Posterior vena cava (tissue), 2 donors: ENCODE measurements around the gene SPAG16. TPM values are rescaled to one million over a fixed set of nuclear protein-coding genes. Genes with fewer than 3 reads are reported as not detected.
A peak's percentile ranks its signal among the peaks of the same experiment; 100 is the strongest.

Source experiments
- DNase-seq: peaks from one replicate; pipeline ENCODE4 v3.0.0-alpha.2; 2020; ENCODE audit warnings: low spot score
- intact Hi-C, 2 donors: fragments of 100-400 bp; cut with DNase I; formaldehyde crosslinking; loops; one replicate each; pipeline versions ENCODE4 v1.14.1 to v1.14.2; 2022 to 2023
- total RNA-seq, 2 donors: library from RNA; stranded (reverse); fragmentation: NEBNext Ultra II Directional; extraction: Animal tissue kit (Norgen Biotek cat#: 25700); gene quantifications; one replicate each; pipeline ENCODE4 v1.2.1, GENCODE V29; 2021
- donor health status: DM: yes; HTN: yes; CAD: no.
- donor health status: DM: yes; HTN: yes; CAD: no.

SPAG16 gene
- total RNA-seq, 2 donors from 2014 or later: 23.0 to 28.8 TPM

DNA sequence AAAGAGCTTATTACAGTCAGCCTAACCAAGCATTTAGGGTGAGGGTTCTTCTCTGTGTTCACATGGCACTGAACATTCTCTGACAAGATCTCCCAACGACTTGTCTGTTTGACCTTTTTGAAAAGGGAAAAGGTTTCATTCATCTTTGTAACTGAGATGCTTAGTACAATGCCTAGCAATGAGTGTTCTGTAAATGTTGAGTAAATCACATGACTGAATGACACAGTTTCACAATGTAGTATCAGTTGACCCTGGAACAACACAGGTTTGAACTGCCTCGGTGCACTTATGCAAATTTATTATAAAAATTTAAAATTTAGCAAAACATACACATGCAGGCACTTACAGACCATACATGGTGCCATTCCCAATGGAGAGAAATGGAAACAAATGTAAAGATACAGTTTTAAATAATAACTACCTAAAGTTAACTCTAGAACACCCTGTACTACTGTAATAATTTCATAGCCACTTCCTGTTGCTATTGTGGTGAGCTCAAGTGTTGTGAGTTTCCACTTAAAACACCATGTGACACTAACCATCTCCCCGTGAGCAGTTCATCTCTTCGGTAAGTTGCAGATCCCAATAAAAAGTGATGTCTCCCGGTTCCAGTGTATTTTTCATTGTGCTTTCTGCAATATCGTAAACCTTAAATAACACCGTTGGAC is 1092.5 kb downstream of the SPAG16 start:
- intact Hi-C loops: no loop called here

DNA sequence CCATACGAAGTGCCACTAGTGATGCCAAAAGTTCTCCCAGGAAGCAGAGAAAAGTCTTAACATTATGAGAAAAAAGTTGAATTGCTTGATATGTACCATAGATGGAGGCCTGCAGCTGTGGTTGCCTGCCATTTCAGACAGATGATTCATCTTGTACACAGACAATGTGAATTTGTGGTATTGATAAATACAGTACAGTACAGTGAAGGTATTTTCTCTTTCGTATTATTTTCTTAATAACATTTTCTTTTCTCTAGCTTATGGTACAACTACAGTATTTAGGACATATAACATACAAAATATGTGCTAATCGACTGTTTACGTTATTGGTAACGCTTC is 1093.0 kb downstream of the SPAG16 start:
- intact Hi-C loops: no loop called here
- DNase-seq: no peak

More for the DNA sequence above, 1092.5 kb downstream of the SPAG16 start:
- DNase-seq: no peak

DNA sequence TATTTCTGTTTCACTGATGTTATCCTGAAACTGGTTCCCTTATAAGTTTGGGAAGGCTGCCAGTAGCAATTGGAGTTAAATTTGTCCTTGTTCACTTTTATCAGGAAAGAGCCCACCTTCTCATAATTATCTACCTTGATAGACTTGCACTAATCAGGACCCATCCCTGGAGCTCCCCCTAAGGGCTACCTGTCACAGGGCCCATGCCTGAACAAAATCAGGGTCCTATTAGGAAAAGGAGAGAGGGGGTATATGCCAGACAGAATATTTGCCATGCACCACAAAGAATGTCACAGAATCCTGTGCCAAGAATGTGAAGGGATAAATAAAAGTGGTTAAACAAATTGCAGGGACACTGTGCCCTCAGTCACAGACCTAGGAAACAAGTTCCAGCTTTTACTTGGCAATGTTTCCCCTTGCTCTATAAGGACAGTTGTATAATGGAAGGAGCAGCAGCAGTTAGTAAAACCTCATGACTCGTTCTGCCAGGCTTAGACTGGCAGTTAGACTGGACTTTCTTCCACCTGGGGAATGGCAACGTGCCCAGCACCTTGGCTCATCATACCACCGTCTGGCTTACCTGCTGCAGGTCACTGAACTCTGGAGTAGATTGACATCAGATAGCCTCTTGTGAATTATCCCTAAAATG is 1094.3 kb downstream of the SPAG16 start:
- intact Hi-C loops: no loop called here
- no peak for DNase-seq

DNA sequence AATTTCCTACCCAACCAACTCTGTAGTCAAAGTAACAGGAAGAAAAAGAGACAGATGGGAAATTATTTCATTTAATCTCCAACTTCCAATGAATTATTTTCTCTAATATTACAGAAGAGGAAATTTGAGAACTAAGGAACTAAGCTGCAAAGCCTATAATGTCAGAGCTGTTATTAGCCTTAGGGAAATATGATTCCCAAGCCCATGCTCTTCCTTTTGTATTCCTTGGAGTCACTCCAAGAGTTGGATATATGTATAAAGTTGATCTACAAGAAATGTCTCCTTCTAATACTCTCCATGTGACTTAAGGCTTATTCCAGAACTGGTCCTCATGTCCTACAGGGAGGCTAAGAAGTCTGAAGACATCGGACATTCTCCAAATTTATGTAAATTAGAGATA is 1095.0 kb downstream of the SPAG16 start:
- no peak for DNase-seq
- intact Hi-C loops: no loop called here

DNA sequence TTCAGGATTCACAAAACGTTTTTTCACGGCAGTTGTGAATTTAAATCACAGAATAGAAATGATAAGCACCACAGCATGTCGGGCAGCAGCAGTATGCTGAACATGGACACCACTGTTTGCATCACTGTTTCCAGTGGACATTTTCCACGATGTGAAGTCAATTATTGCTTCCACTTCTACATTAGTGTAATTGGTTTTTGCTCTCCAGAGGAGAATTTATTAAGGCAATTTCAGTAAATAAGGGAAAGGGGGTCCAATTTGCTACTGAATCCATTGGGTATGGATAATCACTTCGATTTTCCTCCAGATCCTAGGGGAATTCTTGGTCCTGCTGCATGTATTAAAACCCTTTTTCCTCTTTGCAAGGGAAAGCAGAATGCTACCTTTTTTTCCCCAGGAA is 1096.4 kb downstream of the SPAG16 start:
- intact Hi-C loops: no loop called here
- DNase-seq: no peak

DNA sequence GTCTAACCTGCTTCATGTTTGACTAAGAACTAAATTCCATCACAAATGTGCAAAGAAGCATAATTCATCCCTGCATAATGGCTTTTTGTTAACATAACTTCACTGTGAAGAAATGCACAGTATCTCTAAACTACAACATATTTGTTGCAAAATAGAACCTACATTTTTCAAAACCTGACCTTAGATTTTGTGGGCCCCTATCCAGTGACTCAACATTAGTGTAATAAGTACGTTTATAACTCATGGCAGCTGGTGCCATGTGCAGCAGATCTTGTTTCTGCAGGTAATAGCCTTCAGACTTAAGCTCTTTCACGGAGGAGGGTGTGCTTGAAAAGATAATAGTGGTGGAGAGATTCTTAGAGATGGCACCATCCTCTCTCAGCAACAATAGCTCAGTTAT is 1098.0 kb downstream of the SPAG16 start:
- intact Hi-C loops: no loop called here
- no peak for DNase-seq

DNA sequence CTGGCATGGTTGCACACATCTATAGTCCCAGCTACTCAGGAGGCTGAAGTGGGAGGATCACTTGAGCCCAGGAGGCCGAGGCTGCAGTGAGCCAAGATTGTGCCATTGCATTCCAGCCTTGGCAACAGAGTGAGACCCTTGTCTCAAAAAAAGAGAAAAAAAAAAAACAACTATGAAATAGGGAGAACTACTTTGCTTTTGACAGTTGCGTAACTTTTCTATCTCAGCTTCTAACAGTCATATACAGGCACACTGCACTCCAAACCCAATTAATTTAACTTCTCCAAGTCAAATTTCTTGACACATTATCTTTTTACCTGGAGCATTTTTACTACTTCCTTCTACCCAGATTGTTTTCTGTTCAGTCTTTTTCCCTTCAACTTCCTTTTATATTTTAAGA is 1102.5 kb downstream of the SPAG16 start:
- intact Hi-C loops: no loop called here
- DNase-seq: no peak

DNA sequence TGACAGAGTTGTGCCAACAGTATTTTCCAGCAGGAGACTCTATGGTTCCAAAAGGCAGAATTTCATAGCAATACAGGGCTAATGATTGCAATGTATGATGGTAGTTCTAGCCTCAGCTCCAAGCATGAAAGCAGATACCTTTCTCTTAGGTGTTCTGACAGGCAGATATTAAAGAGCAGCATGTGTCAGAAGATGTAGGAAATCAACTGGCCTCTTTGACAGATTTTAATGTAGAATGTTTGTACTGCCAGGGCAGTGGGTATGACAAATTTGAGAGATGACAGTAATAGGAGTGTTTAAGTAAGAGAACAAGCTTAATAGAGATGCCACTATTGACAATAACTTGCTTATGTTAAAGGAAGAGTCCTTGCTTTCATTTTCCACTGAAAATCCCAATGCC is 1105.1 kb downstream of the SPAG16 start:
- no peak for DNase-seq

DNA sequence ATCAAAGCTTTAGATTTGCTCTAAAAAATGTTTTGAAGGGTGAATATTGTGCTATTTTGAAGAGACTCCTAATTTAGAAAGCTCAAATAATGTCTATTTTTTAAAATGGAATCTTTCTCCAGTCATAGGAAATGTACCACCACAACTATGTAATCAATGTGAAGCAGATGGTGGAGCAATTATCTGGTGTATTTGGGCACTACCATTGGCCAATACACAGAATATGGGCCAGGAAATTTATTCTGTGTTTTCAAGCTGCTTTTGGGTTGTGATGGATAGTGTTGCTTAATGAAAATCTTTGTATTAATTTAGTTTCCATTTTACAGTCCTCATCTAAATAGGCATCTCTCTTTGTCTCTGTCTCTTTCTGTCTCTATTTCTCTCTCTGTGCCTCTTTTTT is 1109.5 kb downstream of the SPAG16 start:
- no peak for DNase-seq
- intact Hi-C loops: no loop called here

More for the DNA sequence above, 1105.1 kb downstream of the SPAG16 start:
- intact Hi-C loops: no loop called here

DNA sequence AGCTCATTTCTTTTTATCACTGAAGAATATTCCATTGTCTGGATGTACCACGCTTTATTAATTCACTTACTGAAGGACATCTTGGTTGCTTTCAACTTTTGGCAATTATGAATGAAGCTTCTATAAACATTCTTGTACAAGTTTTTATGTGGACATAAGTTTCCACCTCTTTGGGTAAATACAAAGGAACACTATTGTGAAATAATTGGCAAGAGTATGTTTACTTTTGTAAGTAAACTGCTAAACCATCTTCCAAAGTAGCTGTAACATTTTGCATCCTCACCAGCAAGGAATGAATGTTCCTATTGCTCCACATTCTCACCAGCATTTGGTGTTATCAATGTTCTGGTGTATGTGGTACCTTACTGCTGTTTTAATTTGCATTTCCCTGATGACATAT is 1110.8 kb downstream of the SPAG16 start:
- intact Hi-C loops: no loop called here
- no peak for DNase-seq

DNA sequence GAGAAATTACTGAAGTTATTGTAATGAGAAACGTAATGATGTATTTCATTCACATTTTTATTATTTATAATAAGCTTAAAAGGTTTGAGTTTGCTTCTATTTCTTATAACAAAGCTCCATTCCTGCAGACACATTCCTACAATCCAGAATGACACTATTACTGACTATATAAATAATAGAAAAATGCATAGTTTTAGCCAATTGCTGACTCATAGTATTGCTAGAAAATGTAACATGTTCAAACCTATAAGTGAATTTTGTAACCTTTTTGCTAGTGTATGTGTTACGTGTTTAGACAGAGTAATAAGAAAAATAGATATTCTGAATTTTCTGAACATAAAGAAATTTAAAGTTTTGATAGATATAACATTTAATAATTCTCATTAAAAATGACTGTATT is 1117.3 kb downstream of the SPAG16 start:
- intact Hi-C loops: no loop called here
- DNase-seq: no peak

DNA sequence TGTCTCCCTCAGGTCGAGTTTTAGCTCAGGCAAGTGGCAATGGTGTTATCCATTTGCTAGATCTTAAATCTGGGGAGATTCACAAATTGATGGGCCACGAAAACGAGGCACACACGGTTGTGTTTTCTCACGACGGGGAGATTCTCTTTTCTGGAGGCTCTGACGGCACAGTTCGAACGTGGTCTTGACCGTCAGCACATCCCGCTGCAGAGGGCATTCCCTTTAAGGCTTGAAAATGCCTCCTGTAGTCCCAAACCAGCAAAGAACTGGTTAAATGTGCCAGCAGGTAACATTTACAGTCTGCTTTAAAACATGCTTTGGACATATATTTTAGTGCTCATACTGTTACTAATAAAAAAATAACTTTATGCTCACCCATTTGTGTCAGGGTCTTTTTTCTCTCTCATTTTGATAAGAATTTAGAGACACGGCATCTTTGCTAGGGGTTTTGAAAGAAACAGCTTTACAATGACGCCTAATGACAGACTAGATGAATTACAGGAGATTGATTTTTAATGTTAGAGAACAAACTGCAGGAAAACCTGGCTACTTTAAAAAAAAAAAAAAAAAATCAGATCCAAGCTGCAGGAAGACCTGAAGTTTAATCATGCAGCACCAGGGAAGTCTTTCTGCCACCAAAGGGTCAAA is 1126.0 kb downstream of the SPAG16 start:
- no peak for DNase-seq

DNA sequence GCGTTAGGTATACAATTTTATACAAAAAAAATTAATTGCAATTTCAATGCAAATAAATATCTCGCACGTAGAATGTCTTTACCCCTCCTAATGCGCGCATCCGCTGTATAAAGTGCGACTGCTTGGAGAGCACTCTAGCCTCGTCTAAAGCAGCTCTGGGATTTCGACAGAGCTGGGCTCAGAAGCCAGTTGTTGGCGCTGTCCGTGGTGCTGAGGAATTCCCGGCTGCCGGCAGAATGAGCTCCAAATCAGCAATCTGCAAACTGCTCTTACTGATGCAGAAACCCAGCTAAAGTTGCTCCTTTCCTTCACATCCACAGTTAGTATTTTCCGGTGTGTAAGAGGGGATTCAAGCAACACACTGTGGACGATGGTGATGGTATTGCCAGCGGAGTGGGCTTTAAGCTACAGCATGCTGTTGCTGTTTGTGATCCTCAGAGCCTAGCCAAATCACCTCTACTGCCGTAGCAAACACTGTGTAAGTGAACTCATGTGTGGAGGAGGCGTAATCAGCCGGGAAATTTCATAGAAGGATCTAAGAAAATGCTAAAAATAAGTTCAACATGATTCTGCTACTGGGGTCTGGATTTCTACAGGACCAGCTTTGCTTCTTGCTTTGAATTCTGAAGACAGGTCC is 1126.8 kb downstream of the SPAG16 start, which contains the start of gene VWC2L:
Gene VWC2L, plus strand, starts transcription at position 137 of the 637 bp plus-strand sequence. CDS start 3,140 bp downstream, outside the sequence.
- intact Hi-C loops: no loop called here
- peak; percentile 89 for DNase-seq

More for the DNA sequence above, 1126.0 kb downstream of the SPAG16 start:
- intact Hi-C loops: no loop called here

DNA sequence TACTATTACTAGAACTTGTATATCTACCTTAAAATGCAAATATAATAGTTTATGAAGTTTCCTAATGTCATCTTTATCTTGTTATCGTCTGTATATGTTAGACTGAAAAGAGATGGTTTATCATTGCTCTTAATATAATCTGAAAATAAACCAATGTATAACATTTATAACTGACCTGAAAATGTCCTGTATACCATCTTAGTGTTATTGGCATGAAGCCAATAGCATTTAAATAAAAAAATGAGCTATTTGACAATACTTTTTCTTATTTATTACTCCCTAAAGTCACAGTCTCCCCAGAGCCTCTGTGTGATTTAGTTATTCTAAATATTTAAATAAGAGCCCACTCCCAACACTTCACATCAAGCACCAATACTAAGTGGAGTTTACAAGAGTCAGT is 1128.4 kb downstream of the SPAG16 start:
- intact Hi-C loops: no loop called here

DNA sequence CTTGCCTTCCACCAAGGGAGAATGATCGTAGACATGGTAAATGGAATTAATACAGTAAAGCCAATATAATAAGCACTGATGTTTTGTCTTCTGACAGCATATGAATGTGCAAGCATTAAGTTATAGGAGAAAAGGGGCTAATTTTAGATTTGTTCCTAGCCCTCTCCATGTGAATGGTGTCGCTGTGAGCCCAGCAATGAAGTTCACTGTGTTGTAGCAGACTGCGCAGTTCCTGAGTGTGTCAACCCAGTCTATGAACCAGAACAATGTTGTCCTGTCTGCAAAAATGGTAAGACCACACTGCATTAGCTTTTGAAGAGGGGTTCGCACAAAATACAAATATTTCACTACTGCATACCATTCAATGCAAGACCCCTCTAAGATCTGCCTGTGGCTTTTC is 1152.2 kb downstream of the SPAG16 start:
- DNase-seq: no peak

More for the DNA sequence above, 1128.4 kb downstream of the SPAG16 start:
- no peak for DNase-seq

DNA sequence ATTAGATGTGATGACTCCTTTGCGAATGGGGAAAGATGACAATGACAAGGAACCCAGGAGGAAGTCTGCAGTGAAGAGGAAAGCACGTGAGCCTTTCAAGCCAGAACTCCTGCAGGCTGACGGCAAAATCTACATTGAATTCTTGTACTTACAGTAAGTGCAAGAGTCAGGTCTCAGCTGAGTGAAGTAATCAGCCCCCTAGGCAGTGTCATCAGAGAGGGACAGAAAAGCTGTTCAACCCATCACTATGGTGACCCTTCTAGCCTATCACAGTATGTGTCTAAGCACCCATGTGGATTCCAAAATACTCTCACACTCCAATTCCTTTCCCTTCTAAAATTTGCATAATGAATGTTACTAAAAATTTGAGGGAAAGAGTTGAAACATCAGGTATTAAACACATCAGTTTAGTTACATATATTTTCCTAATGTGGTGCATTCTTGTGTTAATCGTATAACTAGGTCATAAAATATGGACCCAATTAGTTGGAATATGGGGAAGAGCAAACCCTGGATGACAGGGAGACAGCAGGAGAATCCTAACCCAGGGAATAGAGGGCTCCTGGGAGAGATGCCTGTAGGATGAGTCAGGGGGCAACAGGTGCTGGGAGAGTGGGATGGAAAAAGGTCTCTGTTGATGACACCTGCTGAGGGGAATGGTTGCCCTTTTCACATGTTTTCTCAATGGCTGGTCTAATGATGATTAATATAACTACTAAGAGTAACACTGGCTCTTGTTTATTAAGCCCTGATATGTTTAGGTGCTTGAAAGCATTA is 1166.0 kb downstream of the SPAG16 start:
- DNase-seq: no peak
- intact Hi-C loops: no loop called here

More for the DNA sequence above, 1152.2 kb downstream of the SPAG16 start:
- intact Hi-C loops: no loop called here

DNA sequence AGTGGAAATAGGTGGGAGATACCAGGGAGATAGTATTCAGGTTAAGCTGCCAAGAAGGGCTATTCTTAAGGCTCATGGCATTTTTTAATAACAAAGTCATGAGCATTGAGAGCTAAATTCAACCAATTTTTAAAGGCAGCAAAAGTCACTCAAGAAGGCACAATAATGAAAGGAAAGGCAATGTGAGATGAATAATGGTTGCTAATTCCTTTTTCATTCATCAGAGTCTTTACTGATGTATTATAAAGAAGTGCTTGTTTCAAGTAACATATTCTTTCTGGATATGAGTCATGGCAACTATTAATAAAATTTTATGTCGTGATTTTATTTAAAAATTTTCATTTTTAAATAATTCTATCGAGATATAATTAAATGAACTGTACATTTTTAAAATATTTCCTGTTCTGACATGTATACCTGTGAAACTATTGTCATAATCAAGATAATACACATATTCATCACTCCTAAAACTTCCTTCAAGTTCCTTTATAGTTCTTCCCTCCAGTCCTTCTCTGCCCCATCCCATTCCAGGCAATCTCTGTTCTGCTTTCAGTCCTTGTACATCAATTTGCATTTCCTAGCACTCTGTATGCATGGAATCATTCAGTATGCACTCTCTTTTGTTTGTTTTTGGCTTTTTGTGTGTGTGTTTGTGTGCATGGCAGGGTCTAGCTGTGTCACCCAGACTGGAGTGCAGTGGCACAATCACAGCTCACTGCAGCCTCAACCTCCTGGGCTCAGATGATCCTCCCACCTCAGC is 1167.4 kb downstream of the SPAG16 start:
- no peak for DNase-seq
- intact Hi-C loops: no loop called here
